EL (cell line): ENCODE data around the gene DAAM1.
A peak's percentile ranks its signal among the peaks of the same experiment; 100 is the strongest.

Experiments used
- DNase-seq: peaks from one replicate; pipeline ENCODE4 v3.0.0-alpha.2; 2016

DAAM1 gene

GRCh38 chr14:59294662-59294992, 106.2 kb downstream of the DAAM1 start:
- DNase-seq, result no peak

- no peak for DNase-seq
Measured at GRCh38 chr14:59295951-59296350, 107.5 kb downstream of the DAAM1 start.

GRCh38 chr14:59296508-59296907, 108.0 kb downstream of the DAAM1 start:
- DNase-seq, result no peak

GRCh38 chr14:59297071-59297776, 108.8 kb downstream of the DAAM1 start:
- DNase-seq, result no peak

DNA sequence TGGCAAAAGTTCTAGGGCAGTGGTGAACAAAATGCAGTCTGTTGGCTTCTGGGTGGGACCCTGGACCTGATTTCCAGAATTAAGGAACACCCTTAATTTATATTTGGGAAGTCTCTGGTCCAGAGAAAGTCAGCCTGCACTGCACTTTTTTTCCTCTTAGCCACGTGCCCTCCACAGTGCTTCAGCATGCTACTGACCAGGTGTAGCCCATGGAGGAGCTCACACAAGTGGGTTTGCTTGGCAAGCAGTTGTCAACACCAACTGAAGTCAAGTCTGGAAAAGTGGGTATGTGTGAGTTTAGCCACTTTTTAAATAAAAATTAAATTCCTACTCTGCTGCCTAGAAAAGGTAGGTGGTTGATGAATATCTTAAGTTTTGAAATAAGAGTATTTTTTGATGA, 111.3 kb downstream of the DAAM1 start:
- no peak for DNase-seq

GRCh38 chr14:59301354-59301753, 112.9 kb downstream of the DAAM1 start:
- DNase-seq, result no peak

DNA sequence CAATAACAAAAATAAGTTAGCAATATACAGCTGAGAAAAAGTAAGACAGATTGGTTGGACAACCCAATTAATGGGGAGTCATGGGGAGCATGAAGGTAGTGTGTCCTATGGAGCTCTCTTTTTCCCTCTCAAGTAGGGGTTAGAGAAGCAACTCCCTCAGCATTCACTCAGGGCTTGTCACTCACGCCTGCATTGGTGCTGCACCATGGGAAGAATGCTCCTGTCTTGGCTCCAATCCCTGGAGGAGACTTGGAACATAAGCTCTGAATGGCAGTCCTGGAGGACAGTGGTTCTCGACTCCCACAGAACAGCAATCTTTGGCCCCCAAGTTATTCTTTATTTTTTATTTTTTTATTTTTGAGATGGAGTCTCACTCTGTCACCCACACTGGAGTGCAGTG, 113.8 kb downstream of the DAAM1 start:
- DNase-seq, result no peak

- DNase-seq, result no peak
Measured at GRCh38 chr14:59303216-59303615, 114.7 kb downstream of the DAAM1 start.

- peak; percentile 57 for DNase-seq
Measured at GRCh38 chr14:59305231-59305630, 116.8 kb downstream of the DAAM1 start.

DNA sequence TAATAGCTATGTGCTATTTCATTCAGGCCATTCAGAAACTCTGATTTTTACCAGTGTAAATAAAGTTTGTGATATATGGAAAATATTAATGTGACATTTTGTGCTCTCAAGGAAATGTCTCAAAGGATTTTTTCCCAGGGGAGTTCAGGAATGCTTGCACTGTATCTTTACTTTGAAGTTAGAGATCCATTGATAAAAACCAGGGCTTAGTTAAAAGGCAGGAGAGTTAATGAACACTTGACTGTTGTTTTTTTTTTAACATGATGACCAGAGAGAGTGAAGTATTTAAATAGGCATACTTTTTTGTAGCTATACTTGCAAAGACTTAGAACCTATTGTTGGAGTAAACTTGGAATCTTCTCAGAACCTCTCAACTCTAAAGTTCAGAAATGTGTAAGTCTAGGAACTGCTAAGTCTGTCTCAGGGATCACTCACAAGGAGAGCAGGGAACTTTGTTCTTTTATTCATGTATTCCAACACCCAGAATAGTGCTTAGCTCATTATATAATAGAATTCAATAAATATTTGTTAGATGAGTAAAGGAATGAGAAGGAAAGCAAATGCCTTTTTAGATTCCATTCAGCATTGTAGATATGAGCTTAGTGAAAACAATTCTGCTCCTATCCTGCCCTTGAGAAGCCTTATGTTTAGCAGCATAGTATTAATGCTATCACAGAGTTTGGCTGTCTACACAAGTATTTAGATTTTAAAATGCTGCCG, 117.5 kb downstream of the DAAM1 start:
- DNase-seq, result peak; percentile 29

DNA sequence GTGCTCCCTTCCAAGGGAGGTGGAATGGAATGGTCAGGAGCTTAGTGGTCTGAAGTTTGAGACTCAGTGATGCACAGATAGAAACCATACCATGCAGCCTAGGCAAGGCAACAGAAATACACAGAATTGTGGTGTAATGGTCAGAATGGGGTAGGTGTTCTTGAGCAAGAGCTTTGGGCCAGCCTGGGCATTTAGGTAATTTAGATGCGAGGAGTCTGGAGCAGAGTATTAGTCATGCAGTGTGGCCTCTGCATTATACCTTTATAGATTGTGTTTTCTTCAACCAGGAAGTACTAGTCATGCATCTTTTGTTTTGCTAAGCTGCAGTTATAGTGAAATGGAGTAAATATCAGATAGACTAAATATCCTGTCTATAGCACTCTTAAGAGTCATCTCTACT, 118.3 kb downstream of the DAAM1 start:
- peak; percentile 56 for DNase-seq

- DNase-seq, result no peak
Measured at GRCh38 chr14:59308086-59308485, 119.6 kb downstream of the DAAM1 start.

- no peak for DNase-seq
Measured at GRCh38 chr14:59308673-59309072, 120.2 kb downstream of the DAAM1 start.

GRCh38 chr14:59309291-59309900, 120.9 kb downstream of the DAAM1 start:
- DNase-seq, result no peak

DNA sequence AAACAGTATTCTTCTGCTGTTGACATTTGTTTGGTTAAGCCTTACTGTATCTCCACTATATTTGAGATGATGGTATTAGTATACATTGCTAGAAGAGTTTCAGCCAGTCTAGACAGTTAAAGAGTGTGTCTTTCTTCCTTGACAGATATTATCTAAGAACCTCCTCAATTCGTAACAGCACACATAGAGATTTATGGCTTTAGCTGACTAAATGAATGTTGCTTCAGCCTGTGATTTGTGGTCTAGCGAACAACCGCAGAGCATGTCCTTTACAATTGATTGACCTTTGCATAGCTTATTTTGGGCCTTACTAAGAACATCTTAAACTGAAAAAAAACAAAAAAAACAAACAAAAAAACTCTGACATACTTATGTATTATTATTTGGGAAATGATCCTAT, 122.2 kb downstream of the DAAM1 start:
- no peak for DNase-seq

DNA sequence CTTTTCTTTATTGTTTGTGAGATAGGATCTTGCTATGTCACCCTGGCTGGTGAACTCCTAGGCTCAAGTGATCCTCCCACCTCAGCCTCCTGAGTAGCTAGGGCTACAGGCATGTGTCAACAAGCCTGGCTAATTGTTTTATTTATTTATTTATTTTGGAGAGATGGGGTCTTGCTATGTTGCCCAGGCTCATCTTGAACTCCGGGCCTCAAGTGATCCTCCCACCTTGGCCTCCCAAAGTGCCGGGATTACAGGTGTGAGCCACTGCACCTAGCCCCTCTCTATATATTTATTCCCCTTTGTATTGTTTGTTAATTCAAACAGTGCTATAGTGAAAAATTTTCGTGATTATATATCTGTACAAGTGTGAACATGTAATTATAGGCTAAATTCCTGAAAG, 123.3 kb downstream of the DAAM1 start:
- DNase-seq, result no peak

- no peak for DNase-seq
Measured at GRCh38 chr14:59313144-59313651, 124.7 kb downstream of the DAAM1 start.

DNA sequence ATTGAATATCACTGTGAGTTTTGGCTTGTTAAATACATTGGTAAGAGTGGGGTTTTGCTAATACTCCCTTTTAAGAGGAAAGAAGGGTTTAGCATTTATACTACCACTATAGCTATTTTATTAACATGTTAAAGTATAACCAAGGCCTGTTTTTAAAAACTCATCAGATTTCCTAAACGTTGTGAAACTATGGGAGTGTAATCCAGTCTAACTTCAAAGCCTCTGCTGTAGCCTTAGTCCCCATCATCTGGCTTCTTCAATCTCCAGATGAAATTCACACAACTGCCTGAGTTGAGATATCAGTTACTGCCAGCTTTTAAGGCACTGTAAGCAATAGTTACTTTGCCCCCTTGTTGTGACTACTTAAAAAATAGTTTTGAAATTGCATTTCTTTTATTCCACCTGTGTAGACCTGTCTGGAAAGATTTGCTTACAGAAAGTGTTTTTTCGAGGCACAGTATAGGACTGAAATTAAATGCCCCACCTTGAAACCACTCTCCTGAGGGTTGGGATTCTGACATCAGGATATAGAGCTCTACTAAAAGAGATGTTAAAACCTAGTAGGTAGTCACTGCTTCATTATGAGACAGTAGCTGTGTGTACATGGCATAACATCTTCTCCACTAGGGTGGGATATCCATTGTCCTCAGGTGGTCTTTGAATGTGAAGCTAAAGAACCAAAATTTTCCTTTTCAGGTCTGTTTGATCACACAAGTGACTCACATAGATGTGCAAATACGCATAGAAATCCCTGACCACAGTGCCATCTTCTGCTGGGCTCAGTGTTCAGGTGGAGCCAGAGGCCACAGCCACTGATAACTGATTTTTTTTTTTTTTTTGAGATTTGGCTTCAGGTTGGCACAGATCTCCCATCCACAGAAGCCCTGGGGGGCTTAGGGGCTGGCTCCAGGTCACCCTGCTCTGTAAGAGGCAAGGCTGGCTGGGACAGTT, 125.5 kb downstream of the DAAM1 start:
- no peak for DNase-seq

GRCh38 chr14:59314953-59315599, 126.6 kb downstream of the DAAM1 start:
- no peak for DNase-seq

GRCh38 chr14:59316151-59316830, 127.8 kb downstream of the DAAM1 start:
- no peak for DNase-seq

GRCh38 chr14:59317346-59317745, 128.9 kb downstream of the DAAM1 start:
- DNase-seq, result no peak
